ENCODE results near the gene TBC1D21.

The TBC1D21 gene

GRCh38 chr15:73904026-73904815 lies 30.9 kb downstream of the TBC1D21 start:
- no peaks in the 10 kb centered on the region for H3K27me3 Mint-ChIP-seq
- H3K27ac Mint-ChIP-seq = no peak overlapping the region

GRCh38 chr15:73905225-73905827 lies 32.0 kb downstream of the TBC1D21 start:
- intact Hi-C loops (cut with micrococcal nuclease) = loop anchor here (10.0 kb wide), 1 partner anchor 621 kb away; no protein-coding TSS in a partner anchor
- no peaks in the 10 kb centered on the region for H3K9me3 Mint-ChIP-seq
- no peaks in the 10 kb centered on the region for H3K36me3 Mint-ChIP-seq (ENCODE audit: low read depth)
- H3K4me3 Mint-ChIP-seq = no peak overlapping the region
- peaks cover 14% of the 10 kb centered on the region for H3K4me1 Mint-ChIP-seq (ENCODE audit: low read depth)
- H3K27me3 Mint-ChIP-seq = peaks cover 1% of the 10 kb centered on the region
- no peak overlapping the region for H3K27ac Mint-ChIP-seq

More at GRCh38 chr15:73904026-73904815, 30.9 kb downstream of the TBC1D21 start:
- no peaks in the 10 kb centered on the region for H3K36me3 Mint-ChIP-seq (ENCODE audit: low read depth)
- H3K9me3 Mint-ChIP-seq = no peaks in the 10 kb centered on the region
- no peak overlapping the region for H3K4me3 Mint-ChIP-seq
- intact Hi-C loops (cut with micrococcal nuclease) = loop anchor here (10.0 kb wide), 1 partner anchor 619 kb away; no protein-coding TSS in a partner anchor
- H3K4me1 Mint-ChIP-seq (ENCODE audit: low read depth) = peaks cover 10% of the 10 kb centered on the region

GRCh38 chr15:73906346-73907034 lies 33.1 kb downstream of the TBC1D21 start:
- Mint-ChIP-seq H3K4me3 (no peak overlapping the region), H3K27me3 (peaks cover 8% of the 10 kb centered on the region), H3K27ac (no peak overlapping the region), H3K4me1 (ENCODE audit: low read depth) (peaks cover 16% of the 10 kb centered on the region), H3K9me3 (no peaks in the 10 kb centered on the region), H3K36me3 (ENCODE audit: low read depth) (no peaks in the 10 kb centered on the region)
- intact Hi-C loops (cut with micrococcal nuclease) = loop anchor here (2.0 to 10.0 kb wide), 2 partner anchors 32 to 622 kb away; no protein-coding TSS in a partner anchor

GRCh38 chr15:73907035-73907408 lies 33.7 kb downstream of the TBC1D21 start:
- Mint-ChIP-seq H3K4me3 (no peak overlapping the region), H3K36me3 (ENCODE audit: low read depth) (no peaks in the 10 kb centered on the region)
- intact Hi-C loops (cut with micrococcal nuclease) = loop anchor here (2.0 to 10.0 kb wide), 2 partner anchors 32 to 622 kb away; no protein-coding TSS in a partner anchor

GRCh38 chr15:73908030-73908821 lies 34.9 kb downstream of the TBC1D21 start:
- H3K9me3 Mint-ChIP-seq = no peaks in the 10 kb centered on the region
- peaks cover 8% of the 10 kb centered on the region for H3K27me3 Mint-ChIP-seq
- H3K4me1 Mint-ChIP-seq (ENCODE audit: low read depth) = peaks cover 16% of the 10 kb centered on the region
- intact Hi-C loops (cut with micrococcal nuclease) = loop anchor here (10.0 kb wide), 1 partner anchor 623 kb away; no protein-coding TSS in a partner anchor
- H3K36me3 Mint-ChIP-seq (ENCODE audit: low read depth) = no peaks in the 10 kb centered on the region
- no peak overlapping the region for H3K4me3 Mint-ChIP-seq
- no peak overlapping the region for H3K27ac Mint-ChIP-seq

More at GRCh38 chr15:73907035-73907408, 33.7 kb downstream of the TBC1D21 start:
- H3K9me3 Mint-ChIP-seq = no peaks in the 10 kb centered on the region
- no peak overlapping the region for H3K27ac Mint-ChIP-seq
- peaks cover 8% of the 10 kb centered on the region for H3K27me3 Mint-ChIP-seq
- H3K4me1 Mint-ChIP-seq (ENCODE audit: low read depth) = peaks cover 16% of the 10 kb centered on the region

- no peak overlapping the region for H3K27ac Mint-ChIP-seq
- no peaks in the 10 kb centered on the region for H3K36me3 Mint-ChIP-seq (ENCODE audit: low read depth)
- intact Hi-C loops (cut with micrococcal nuclease) = loop anchor here (10.0 kb wide), 1 partner anchor 624 kb away; no protein-coding TSS in a partner anchor
- no peak overlapping the region for H3K4me3 Mint-ChIP-seq
- peaks cover 8% of the 10 kb centered on the region for H3K27me3 Mint-ChIP-seq
- H3K9me3 Mint-ChIP-seq = no peaks in the 10 kb centered on the region
- H3K4me1 Mint-ChIP-seq (ENCODE audit: low read depth) = peaks cover 16% of the 10 kb centered on the region
Observed at GRCh38 chr15:73908822-73909122, 35.4 kb downstream of the TBC1D21 start.

- H3K4me1 Mint-ChIP-seq (ENCODE audit: low read depth) = peaks cover 23% of the 10 kb centered on the region
- H3K4me3 Mint-ChIP-seq = no peak overlapping the region
- no peak overlapping the region for H3K27ac Mint-ChIP-seq
- no peaks in the 10 kb centered on the region for H3K9me3 Mint-ChIP-seq
- intact Hi-C loops (cut with micrococcal nuclease) = loop anchor here (10.0 kb wide), 1 partner anchor 625 kb away; no protein-coding TSS in a partner anchor
- H3K27me3 Mint-ChIP-seq = peaks cover 12% of the 10 kb centered on the region
- no peaks in the 10 kb centered on the region for H3K36me3 Mint-ChIP-seq (ENCODE audit: low read depth)
Observed at GRCh38 chr15:73909651-73910050, 36.3 kb downstream of the TBC1D21 start.

GRCh38 chr15:73910522-73911303 lies 37.3 kb downstream of the TBC1D21 start:
- Mint-ChIP-seq H3K9me3 (no peaks in the 10 kb centered on the region), H3K27me3 (peaks cover 14% of the 10 kb centered on the region), H3K36me3 (ENCODE audit: low read depth) (no peaks in the 10 kb centered on the region), H3K4me3 (no peak overlapping the region), H3K4me1 (ENCODE audit: low read depth) (peaks cover 23% of the 10 kb centered on the region), H3K27ac (no peak overlapping the region)
- intact Hi-C loops (cut with micrococcal nuclease) = no loop called here

GRCh38 chr15:73912030-73912596 lies 38.7 kb downstream of the TBC1D21 start:
- intact Hi-C loops (cut with micrococcal nuclease) = no loop called here
- H3K9me3 Mint-ChIP-seq = peaks cover 8% of the 10 kb centered on the region
- peaks cover 19% of the 10 kb centered on the region for H3K4me1 Mint-ChIP-seq (ENCODE audit: low read depth)
- no peak overlapping the region for H3K4me3 Mint-ChIP-seq
- H3K27me3 Mint-ChIP-seq = peaks cover 14% of the 10 kb centered on the region
- H3K27ac Mint-ChIP-seq = no peak overlapping the region
- no peaks in the 10 kb centered on the region for H3K36me3 Mint-ChIP-seq (ENCODE audit: low read depth)

- peaks cover 13% of the 10 kb centered on the region for H3K4me1 Mint-ChIP-seq (ENCODE audit: low read depth)
- H3K36me3 Mint-ChIP-seq (ENCODE audit: low read depth) = no peaks in the 10 kb centered on the region
- no peak overlapping the region for H3K27ac Mint-ChIP-seq
- peaks cover 18% of the 10 kb centered on the region for H3K27me3 Mint-ChIP-seq
- peaks cover 20% of the 10 kb centered on the region for H3K9me3 Mint-ChIP-seq
- intact Hi-C loops (cut with micrococcal nuclease) = no loop called here
- no peak overlapping the region for H3K4me3 Mint-ChIP-seq
Observed at GRCh38 chr15:73914145-73914544, 40.8 kb downstream of the TBC1D21 start.

- Mint-ChIP-seq H3K4me1 (ENCODE audit: low read depth) (peaks cover 12% of the 10 kb centered on the region), H3K27me3 (peaks cover 18% of the 10 kb centered on the region), H3K36me3 (ENCODE audit: low read depth) (no peaks in the 10 kb centered on the region), H3K9me3 (peaks cover 20% of the 10 kb centered on the region), H3K4me3 (no peak overlapping the region), H3K27ac (no peak overlapping the region)
- intact Hi-C loops (cut with micrococcal nuclease) = no loop called here
Observed at GRCh38 chr15:73915082-73915481, 41.7 kb downstream of the TBC1D21 start.

GRCh38 chr15:73918784-73919183 lies 45.4 kb downstream of the TBC1D21 start:
- H3K36me3 Mint-ChIP-seq (ENCODE audit: low read depth) = no peaks in the 10 kb centered on the region
- no peak overlapping the region for H3K4me3 Mint-ChIP-seq
- H3K27ac Mint-ChIP-seq = no peak overlapping the region
- peaks cover 24% of the 10 kb centered on the region for H3K27me3 Mint-ChIP-seq
- H3K9me3 Mint-ChIP-seq = peaks cover 20% of the 10 kb centered on the region
- H3K4me1 Mint-ChIP-seq (ENCODE audit: low read depth) = peaks cover 42% of the 10 kb centered on the region
- intact Hi-C loops (cut with micrococcal nuclease) = no loop called here
